ACC112 (cell line): Measurements from ENCODE around the gene NME2.

Experiments used
- H2AFZ ChIP-seq: fragments of 200-600 bp; sonication (generic); one replicate; pipeline ENCODE4 v1.6.0; 2017; ENCODE audit warnings: antibody characterized with exemption, low read length; ENCODE audit not compliant: unreplicated experiment
- H3K27ac ChIP-seq: fragments of 200-600 bp; sonication (generic); 2 replicates; pipeline ENCODE4 v1.5.1; 2014; ENCODE audit warnings: low read depth, mild to moderate bottlenecking, antibody characterized with exemption, low read length, moderate library complexity
- H3K27me3 ChIP-seq: fragments of 200-600 bp; sonication (generic); 2 replicates; pipeline ENCODE4 v1.6.1; 2014; ENCODE audit warnings: mild to moderate bottlenecking, antibody characterized with exemption, low read length, moderate library complexity, mixed read lengths; ENCODE audit not compliant: insufficient read depth
- H3K36me3 ChIP-seq: fragments of 200-600 bp; sonication (generic); 2 replicates; pipeline ENCODE4 v1.6.1; 2016; ENCODE audit warnings: mild to moderate bottlenecking, antibody characterized with exemption, low read length, moderate library complexity, mixed read lengths; ENCODE audit not compliant: insufficient read depth
- H3K4me1 ChIP-seq: fragments of 200-600 bp; sonication (generic); one replicate; pipeline ENCODE4 v1.6.1; 2016; ENCODE audit warnings: low read length, mixed read lengths; ENCODE audit not compliant: insufficient read depth, unreplicated experiment, control insufficient read depth
- H3K4me3 ChIP-seq: fragments of 200-600 bp; sonication (generic); 2 replicates; pipeline ENCODE4 v1.5.1; 2014; ENCODE audit warnings: mild to moderate bottlenecking, low read depth, low read length
- H3K79me2 ChIP-seq: fragments of 200-600 bp; sonication (generic); one replicate; pipeline ENCODE4 v1.6.0; 2016; ENCODE audit warnings: low read length; ENCODE audit not compliant: control insufficient read depth, unreplicated experiment, insufficient read depth

Gene NME2

GRCh38 chr17:51203838-51204237 lies 37.6 kb downstream of the NME2 start:
- Histone ChIP-seq H3K4me3 (no peak overlapping the region), H3K4me1 (no peaks in the 10 kb centered on the region), H3K79me2 (no peaks in the 10 kb centered on the region), H3K27ac (no peak overlapping the region), H3K36me3 (peaks cover 37% of the 10 kb centered on the region), H2AFZ (no peak overlapping the region), H3K27me3 (no peaks in the 10 kb centered on the region)

DNA sequence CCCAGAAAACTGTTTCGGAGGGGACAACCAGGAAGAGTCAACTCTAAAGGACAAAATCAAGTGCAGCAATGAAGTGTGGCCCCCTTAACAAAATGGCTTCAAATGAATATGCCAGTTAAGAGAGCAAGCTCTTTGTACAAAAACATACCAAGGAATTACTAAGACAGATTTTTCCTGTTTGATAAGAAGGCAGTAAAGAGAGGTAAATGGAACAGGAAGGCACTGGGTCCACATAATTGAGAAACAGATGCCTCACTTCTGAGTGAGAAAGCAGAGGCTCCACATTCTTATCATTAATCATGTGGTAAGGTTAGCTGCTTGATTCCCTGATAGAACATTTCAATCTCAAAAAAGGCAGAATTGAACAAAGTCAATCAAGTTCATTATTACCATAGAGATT lies 48.7 kb downstream of the NME2 start:
- H3K4me3 ChIP-seq: no peak overlapping the region
- no peaks in the 10 kb centered on the region for H3K79me2 ChIP-seq

DNA sequence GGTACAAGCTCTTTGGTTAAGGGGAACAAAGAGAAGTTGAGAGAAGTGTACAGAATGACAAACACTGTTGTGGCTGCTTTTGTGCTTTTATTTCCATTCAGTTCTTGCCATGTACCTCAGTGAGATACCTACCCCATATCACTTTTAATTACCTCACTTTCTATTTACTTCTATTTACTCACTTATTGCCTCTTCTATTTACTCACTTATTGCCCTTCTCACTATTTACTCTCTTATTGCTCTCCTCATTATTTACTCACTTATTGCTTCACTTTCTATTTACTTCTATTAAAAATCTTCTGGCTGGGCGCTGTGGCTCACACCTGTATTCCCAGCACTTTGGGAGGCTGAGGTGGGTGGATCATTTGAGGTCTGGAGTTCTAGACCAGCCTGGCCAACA lies 51.7 kb downstream of the NME2 start:
- no peaks in the 10 kb centered on the region for H3K27me3 ChIP-seq
- H3K79me2 ChIP-seq: no peaks in the 10 kb centered on the region
- H3K36me3 ChIP-seq: peaks cover 26% of the 10 kb centered on the region
- H3K4me3 ChIP-seq: no peak overlapping the region
- no peaks in the 10 kb centered on the region for H3K4me1 ChIP-seq
- no peak overlapping the region for H2AFZ ChIP-seq
- no peak overlapping the region for H3K27ac ChIP-seq

More for the DNA sequence above, 48.7 kb downstream of the NME2 start:
- no peak overlapping the region for H2AFZ ChIP-seq
- no peak overlapping the region for H3K27ac ChIP-seq
- peaks cover 16% of the 10 kb centered on the region for H3K36me3 ChIP-seq
- no peaks in the 10 kb centered on the region for H3K4me1 ChIP-seq
- H3K27me3 ChIP-seq: no peaks in the 10 kb centered on the region

GRCh38 chr17:51221322-51221721 lies 55.1 kb downstream of the NME2 start:
- no peaks in the 10 kb centered on the region for H3K79me2 ChIP-seq
- H3K36me3 ChIP-seq: peaks cover 26% of the 10 kb centered on the region
- no peak overlapping the region for H2AFZ ChIP-seq
- H3K4me3 ChIP-seq: no peak overlapping the region
- H3K4me1 ChIP-seq: peaks cover 12% of the 10 kb centered on the region
- H3K27me3 ChIP-seq: no peaks in the 10 kb centered on the region
- H3K27ac ChIP-seq: no peak overlapping the region
